GM12878 (cell line): ENCODE results near the gene CALML5.

ENCODE experiments used
- CBFB ChIP-seq: IDR thresholded peaks from 2 replicates; pipeline ENCODE4 v1.6.1; 2016; ENCODE audit warnings: antibody characterized with exemption, low read depth
- CTCF ChIP-seq, 3 experiments: IDR thresholded peaks in 2 of 3; conservative IDR thresholded peaks in 1 of 3; 2 replicates each; pipeline ENCODE4 v1.5.1; 2011; ENCODE audit warnings: low read depth in 3 of 3, low read length in 3 of 3, mild to moderate bottlenecking in 3 of 3, control low read depth in 2 of 3, moderate library complexity in 2 of 3, inconsistent platforms in 1 of 3, mixed read lengths in 1 of 3; ENCODE audit not compliant: control insufficient read depth in 2 of 3, insufficient read depth in 1 of 3; ENCODE audit errors: extremely low read depth in 1 of 3
- NR2C1 ChIP-seq: fragments of 450-650 bp; IDR thresholded peaks from 2 replicates; pipeline ENCODE4 v1.6.1; 2017; ENCODE audit warnings: antibody characterized with exemption, mild to moderate bottlenecking, moderate library complexity
- POLR2A ChIP-seq: IDR thresholded peaks from 2 replicates; pipeline ENCODE4 v1.6.1; 2011; ENCODE audit warnings: low read depth, mild to moderate bottlenecking, low read length
- REST ChIP-seq: IDR thresholded peaks from 2 replicates; pipeline ENCODE4 v1.6.1; 2012; ENCODE audit warnings: mild to moderate bottlenecking, low read depth, low read length
- SMAD1 ChIP-seq: fragments of 450-650 bp; IDR thresholded peaks from 2 replicates; pipeline ENCODE4 v1.6.1; 2018; ENCODE audit warnings: mild to moderate bottlenecking, low read depth; ENCODE audit not compliant: partially characterized antibody
- SMARCA5 ChIP-seq: fragments of 450-650 bp; IDR thresholded peaks from 2 replicates; pipeline ENCODE4 v1.6.1; 2017; ENCODE audit warnings: mild to moderate bottlenecking
- USF2 ChIP-seq: IDR thresholded peaks from 2 replicates; pipeline ENCODE4 v1.6.1; 2011; ENCODE audit warnings: low read depth, low read length, improper control_type of control experiment, borderline replicate concordance
- ZBTB11 ChIP-seq: fragments of 450-650 bp; formaldehyde crosslinking; IDR thresholded peaks from 2 replicates; pipeline ENCODE4 v1.5.0; 2022; ENCODE audit warnings: mild to moderate bottlenecking, missing genetic modification characterization
- ZBTB40 ChIP-seq: fragments of 450-650 bp; IDR thresholded peaks from 2 replicates; pipeline ENCODE4 v1.6.1; 2016; ENCODE audit warnings: mild to moderate bottlenecking, moderate library complexity, borderline replicate concordance
- ZNF207 ChIP-seq: fragments of 450-650 bp; IDR thresholded peaks from 2 replicates; pipeline ENCODE4 v1.6.1; 2014; ENCODE audit warnings: antibody characterized with exemption, mild to moderate bottlenecking, borderline replicate concordance

GRCh38 chr10:5511231-5511884, 12.0 kb upstream of the CALML5 start:
- TF ChIP-seq POLR2A, result no peak
- no peak for TF ChIP-seq SMARCA5
- no peak for TF ChIP-seq NR2C1
- no peak for TF ChIP-seq REST
- no peak for TF ChIP-seq ZBTB40
- TF ChIP-seq CTCF (IDR thresholded peaks at IDR 0.05 in 2 of 3, conservative IDR thresholded peaks at IDR 0.05 in 1 of 3; ENCODE audit: control insufficient read depth in 2 of 3, extremely low read depth in 1 of 3, insufficient read depth in 1 of 3, low read depth in 3 of 3, low read length in 3 of 3), result no peak
- no peak for TF ChIP-seq ZBTB11
- no peak for TF ChIP-seq SMAD1
- no peak for TF ChIP-seq ZNF207
- no peak for TF ChIP-seq USF2
- no peak for TF ChIP-seq CBFB
